Common myeloid progenitor, CD34-positive (primary cell): Measurements from ENCODE around the gene PPEF1.

Experiments
- CTCF ChIA-PET: fragments of 350-600 bp; sonication (Branson Sonifier 250); formaldehyde crosslinking; loops from one replicate; lab custom pipeline; 2021; ENCODE audit warnings: antibody characterized with exemption; lab: Charles Lee
- POLR2A ChIA-PET: fragments of 350-600 bp; sonication (Branson Sonifier 250); formaldehyde crosslinking; loops from one replicate; lab custom pipeline; 2021; ENCODE audit warnings: antibody characterized with exemption; lab: Charles Lee
- DNase-seq, 3 donors: peaks; one replicate each; pipeline versions ENCODE4 v3.0.0 to v3.0.0-alpha.2; 2013
- H3K27ac ChIP-seq, 2 experiments: 1 replicate in 1 of 2; 2 replicates in 1 of 2; pipeline ENCODE4 v1.7.0; 2013; ENCODE audit warnings: inconsistent platforms in 2 of 2, low read length in 2 of 2, mild to moderate bottlenecking in 2 of 2, low read depth in 1 of 2, moderate library complexity in 1 of 2; ENCODE audit not compliant: severe bottlenecking in 2 of 2, insufficient read depth in 1 of 2, poor library complexity in 1 of 2
- H3K27me3 ChIP-seq, 5 experiments: replicated peaks in 2 of 5; 1 replicate in 3 of 5; 2 replicates in 2 of 5; pipeline versions ENCODE4 v1.6.1 to v1.7.0; 2013; ENCODE audit warnings: low read length in 4 of 5, mild to moderate bottlenecking in 2 of 5, moderate library complexity in 2 of 5, inconsistent platforms in 1 of 5; ENCODE audit not compliant: insufficient read depth in 5 of 5, control insufficient read depth in 4 of 5
- H3K36me3 ChIP-seq, 4 experiments: 1 replicate in 2 of 4; 2 replicates in 2 of 4; pipeline versions ENCODE4 v1.6.1 to v1.7.0; 2013; ENCODE audit warnings: low read length in 3 of 4, control low read depth in 1 of 4, mild to moderate bottlenecking in 1 of 4; ENCODE audit not compliant: control insufficient read depth in 4 of 4, insufficient read depth in 4 of 4
- H3K4me1 ChIP-seq, 4 experiments: 1 replicate in 3 of 4; 2 replicates in 1 of 4; pipeline versions ENCODE4 v1.6.1 to v1.7.1; 2013; ENCODE audit warnings: low read length in 3 of 4, mild to moderate bottlenecking in 3 of 4, control low read depth in 1 of 4, inconsistent platforms in 1 of 4, moderate library complexity in 1 of 4; ENCODE audit not compliant: control insufficient read depth in 4 of 4, insufficient read depth in 4 of 4; ENCODE audit errors: control extremely low read depth in 1 of 4
- H3K4me3 ChIP-seq, 7 experiments: 1 replicate in 4 of 7; 2 replicates in 3 of 7; pipeline versions ENCODE4 v1.5.1 to v1.7.0; 2013; ENCODE audit warnings: mild to moderate bottlenecking in 7 of 7, low read length in 6 of 7, moderate library complexity in 6 of 7, inconsistent platforms in 2 of 7, low read depth in 2 of 7, control low read depth in 1 of 7; ENCODE audit not compliant: insufficient read depth in 4 of 7, control insufficient read depth in 1 of 7; ENCODE audit errors: extremely low read depth in 1 of 7
- H3K9me3 ChIP-seq, 5 experiments: 1 replicate in 4 of 5; 2 replicates in 1 of 5; pipeline versions ENCODE4 v1.6.1 to v1.7.1; 2013; ENCODE audit warnings: low read length in 4 of 5, mild to moderate bottlenecking in 2 of 5, inconsistent platforms in 1 of 5, low read depth in 1 of 5, moderate library complexity in 1 of 5; ENCODE audit not compliant: control insufficient read depth in 4 of 5, insufficient read depth in 2 of 5; ENCODE audit errors: control extremely low read depth in 1 of 5
- WGBS: methylation state at CpG from one replicate; pipeline ENCODE4 v1.1.5; 2013; ENCODE audit not compliant: insufficient coverage; 5-methylcytosine and 5-hydroxymethylcytosine counted together

PPEF1 gene

GRCh38 chrX:18682979-18683387 is 24.5 kb upstream of the PPEF1 start:
- ChIA-PET POLR2A (no interaction called here), CTCF (no interaction called here)
- Histone ChIP-seq H3K27me3 (no peaks in the 10 kb centered on the region), H3K9me3 (no peaks in the 10 kb centered on the region), H3K36me3 (no peaks in the 10 kb centered on the region), H3K4me1 (no peaks in the 10 kb centered on the region), H3K27ac (no peak overlapping the region), H3K4me3 (no peak overlapping the region)
- no peak for DNase-seq
- WGBS: 80% methylated on average over 8 of the region's 9 CpGs

DNA sequence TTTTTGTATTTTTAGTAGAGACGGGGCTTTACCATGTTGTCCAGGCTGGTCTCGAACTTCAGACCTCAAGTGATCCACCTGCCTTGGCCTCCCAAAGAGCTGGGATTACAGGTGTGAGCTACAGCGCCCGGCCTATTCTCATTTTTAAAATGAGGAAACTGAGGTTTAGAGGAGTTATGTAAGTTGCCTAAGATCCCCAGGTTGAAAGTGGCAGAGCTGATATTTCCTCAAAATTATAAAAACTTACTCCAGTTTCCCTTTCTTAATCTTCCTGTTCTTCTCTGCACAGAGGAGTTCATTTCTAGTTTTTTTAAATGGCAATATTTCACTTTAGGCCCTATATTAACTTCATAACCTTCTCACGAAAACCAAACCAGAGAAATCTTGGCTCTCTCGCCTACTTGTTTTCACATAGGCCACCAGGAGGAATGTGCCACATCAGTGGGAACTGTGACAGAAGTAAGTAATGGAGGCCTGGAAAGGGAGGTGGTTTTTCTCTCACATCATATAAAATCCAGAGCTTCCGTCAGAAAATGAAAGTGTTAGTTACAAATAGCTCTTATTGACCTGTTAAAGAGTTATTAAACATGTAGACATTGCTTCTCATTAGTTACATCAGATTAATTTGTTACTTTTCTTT is 19.5 kb upstream of the PPEF1 start:
- peak in 1 of 3 donors; percentile 11 for DNase-seq
- no peak overlapping the region for H3K4me3 ChIP-seq
- ChIA-PET CTCF (interaction anchor here (1.1 kb wide), 1 partner anchor 196 kb away, joined by 3 read pairs; no protein-coding TSS in a partner anchor), POLR2A (no interaction called here)
- peaks cover 0 to 2% (median 0%) of the 10 kb centered on the region in 5 experiments for H3K27me3 ChIP-seq
- H3K9me3 ChIP-seq: no peaks in the 10 kb centered on the region
- H3K4me1 ChIP-seq: no peaks in the 10 kb centered on the region
- H3K36me3 ChIP-seq: no peaks in the 10 kb centered on the region
- H3K27ac ChIP-seq: no peak overlapping the region
- 95% methylated on average over 2 of the region's 7 CpGs for WGBS

DNA sequence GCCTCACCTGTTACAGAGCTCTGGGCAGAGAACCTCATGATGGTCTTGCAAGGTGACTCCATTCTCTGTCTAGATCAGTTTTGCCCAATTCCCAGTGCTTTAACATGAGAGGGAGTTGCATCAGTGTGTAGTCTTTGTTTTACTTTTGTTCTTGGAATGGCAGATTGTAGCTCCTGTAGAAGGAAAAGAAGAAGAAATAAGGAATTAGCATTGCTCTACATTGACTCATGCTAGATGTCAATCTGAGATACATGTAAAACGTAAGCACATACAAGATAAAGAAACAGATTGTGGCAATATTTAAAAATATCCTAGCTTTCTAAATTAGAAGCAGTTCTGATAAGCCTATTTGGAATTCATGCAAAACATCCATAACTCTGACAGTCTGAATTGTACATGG is 16.0 kb upstream of the PPEF1 start:
- Histone ChIP-seq H3K27ac (no peak overlapping the region), H3K9me3 (peaks cover 0 to 7% (median 0%) of the 10 kb centered on the region in 5 experiments), H3K36me3 (no peaks in the 10 kb centered on the region), H3K4me1 (no peaks in the 10 kb centered on the region), H3K27me3 (peaks cover 0 to 2% (median 0%) of the 10 kb centered on the region in 5 experiments), H3K4me3 (no peak overlapping the region)
- POLR2A ChIA-PET: no interaction called here
- WGBS: no CpG with 5 or more reads among the region's 1 CpG
- CTCF ChIA-PET: no interaction called here
- no peak for DNase-seq

DNA sequence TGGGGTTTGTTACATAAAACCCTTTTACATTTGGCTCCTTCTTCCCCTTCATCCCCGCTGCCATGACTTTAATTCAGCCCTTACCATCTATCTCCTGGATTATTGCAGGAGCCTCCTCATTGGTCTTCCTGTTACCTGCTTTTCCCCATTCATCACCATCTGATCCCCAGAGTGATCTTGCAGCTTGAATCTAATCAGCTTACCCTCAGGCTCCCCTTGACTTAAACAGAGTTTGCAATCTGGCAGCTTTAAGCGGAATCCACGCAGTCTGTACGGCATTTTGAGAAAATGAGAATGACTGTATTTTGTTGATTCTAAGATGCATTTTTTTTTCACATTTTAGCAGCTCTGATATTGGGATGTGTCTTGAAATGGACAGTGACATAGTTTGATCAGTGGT is 14.9 kb upstream of the PPEF1 start:
- 100% methylated on average over 3 of the region's 4 CpGs for WGBS
- Histone ChIP-seq H3K4me3 (no peak overlapping the region), H3K9me3 (peaks cover 0 to 7% (median 0%) of the 10 kb centered on the region in 5 experiments), H3K27me3 (peaks cover 0 to 3% (median 0%) of the 10 kb centered on the region in 5 experiments), H3K27ac (no peak overlapping the region), H3K4me1 (no peaks in the 10 kb centered on the region), H3K36me3 (no peaks in the 10 kb centered on the region)
- CTCF ChIA-PET: interaction anchor here (0.5 kb wide), 1 partner anchor 254 kb away, joined by 3 read pairs; no protein-coding TSS in a partner anchor
- POLR2A ChIA-PET: no interaction called here
- no peak for DNase-seq

GRCh38 chrX:18696653-18697052 is 10.8 kb upstream of the PPEF1 start:
- Histone ChIP-seq H3K27me3 (peaks cover 0 to 5% (median 0%) of the 10 kb centered on the region in 5 experiments), H3K4me3 (no peak overlapping the region), H3K4me1 (no peaks in the 10 kb centered on the region), H3K27ac (no peak overlapping the region), H3K9me3 (peaks cover 0 to 7% (median 0%) of the 10 kb centered on the region in 5 experiments), H3K36me3 (no peaks in the 10 kb centered on the region)
- DNase-seq: no peak
- 93% methylated on average over 3 of the region's 3 CpGs for WGBS
- ChIA-PET CTCF (no interaction called here), POLR2A (no interaction called here)

DNA sequence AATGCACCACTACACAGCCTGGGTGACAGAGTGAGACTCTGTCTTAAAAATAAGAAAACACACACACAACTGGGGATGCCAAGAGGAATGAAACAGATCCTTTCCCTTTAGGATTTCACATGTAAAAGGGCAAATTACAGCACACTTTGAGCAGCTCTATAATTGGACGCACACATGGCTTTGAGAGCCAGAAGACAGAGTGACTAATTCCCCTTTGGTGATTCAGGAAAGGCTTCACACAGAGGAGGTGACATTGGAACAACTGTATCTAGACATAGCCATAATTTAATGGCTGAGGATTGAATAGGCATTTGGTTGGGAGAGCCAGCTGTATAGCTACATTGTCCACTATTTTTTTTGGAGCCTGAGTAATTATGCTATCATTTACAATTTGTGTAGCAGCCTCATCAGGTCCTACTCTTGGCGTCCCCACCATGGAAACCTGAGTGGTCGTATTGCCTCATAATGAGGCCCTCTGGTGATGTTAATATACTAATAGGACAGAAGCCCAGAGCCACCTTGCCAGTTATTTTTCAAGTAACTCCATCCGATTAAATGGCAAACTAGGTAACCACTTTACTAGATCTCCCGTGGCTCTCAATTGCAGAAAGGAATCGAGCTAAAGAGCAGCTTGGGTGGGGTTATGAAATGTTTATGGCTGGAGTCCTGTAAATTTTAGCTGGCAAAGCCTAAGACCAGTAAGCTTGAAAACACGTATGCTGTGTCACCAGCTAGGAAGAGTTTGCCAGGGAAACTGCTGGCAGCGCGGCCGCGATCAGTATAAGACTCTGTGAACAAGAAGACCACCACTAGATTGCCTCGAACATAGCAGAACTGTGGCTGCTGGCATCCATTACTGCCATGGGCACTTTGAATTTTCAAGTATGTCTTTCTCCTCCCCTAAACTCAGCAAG is 8.5 kb upstream of the PPEF1 start:
- 90% methylated on average over 9 of the region's 12 CpGs for WGBS

More for the DNA sequence above, 8.5 kb upstream of the PPEF1 start:
- DNase-seq: no peak
- H3K27ac ChIP-seq: no peak overlapping the region
- no peak overlapping the region for H3K4me3 ChIP-seq
- no peaks in the 10 kb centered on the region for H3K4me1 ChIP-seq
- peaks cover 0 to 5% (median 0%) of the 10 kb centered on the region in 5 experiments for H3K27me3 ChIP-seq
- ChIA-PET POLR2A (no interaction called here), CTCF (no interaction called here)
- peaks cover 0 to 5% (median 0%) of the 10 kb centered on the region in 5 experiments for H3K9me3 ChIP-seq
- H3K36me3 ChIP-seq: no peaks in the 10 kb centered on the region
